SK-N-SH (cell line): ENCODE measurements around the gene AFF3. TPM values are rescaled to one million over a fixed set of nuclear protein-coding genes. Genes with fewer than 3 reads are reported as not detected.

Source experiments
- CTCF ChIA-PET: fragments of 300-600, 350-600 bp; formaldehyde crosslinking; extraction: SDS; loops from one replicate; lab custom pipeline; 2021; lab: Yijun Ruan, JAX
- POLR2A ChIA-PET: fragments of 350-600 bp; sonication (Branson Sonifier 250); formaldehyde crosslinking; extraction: SDS; loops from one replicate; lab custom pipeline; 2020; ENCODE audit warnings: antibody characterized with exemption, inconsistent platforms; lab: Yijun Ruan, JAX
- DNase-seq: peaks from one replicate; pipeline ENCODE4 v3.0.0; 2012
- H2AFZ ChIP-seq: fragments of 200-600 bp; sonication (generic); 2 replicates; pipeline ENCODE4 v1.8.1; 2016; ENCODE audit warnings: antibody characterized with exemption, mild to moderate bottlenecking, low read depth
- H3F3A ChIP-seq: fragments of 200-600 bp; sonication (generic); replicated peaks from 2 replicates; pipeline ENCODE3; 2016; ENCODE audit warnings: antibody characterized with exemption, mild to moderate bottlenecking; ENCODE audit not compliant: insufficient read depth
- H3K27ac ChIP-seq, 2 experiments: fragments of 200-500 bp in 1 of 2; fragments of 200-600 bp in 1 of 2; sonication (Bioruptor generic) in 1 of 2; sonication (generic), shearing (Covaris generic) in 1 of 2; 2 replicates each; pipeline versions ENCODE4 v1.5.1 to v1.6.1; 2014 to 2016; ENCODE audit warnings: low read depth in 2 of 2, inconsistent platforms in 1 of 2, low read length in 1 of 2, mild to moderate bottlenecking in 1 of 2, mixed read lengths in 1 of 2
- H3K27me3 ChIP-seq: fragments of 200-600 bp; sonication (generic), shearing (Covaris generic); 2 replicates; pipeline ENCODE4 v1.6.1; 2016; ENCODE audit warnings: mixed run types; ENCODE audit not compliant: insufficient read depth
- H3K36me3 ChIP-seq, 2 experiments: fragments of 200-500 bp in 1 of 2; fragments of 200-600 bp in 1 of 2; sonication (Bioruptor generic) in 1 of 2; sonication (generic) in 1 of 2; replicated peaks in 1 of 2; 2 replicates each; pipeline versions ENCODE3 to v1.5.1; 2014 to 2016; ENCODE audit warnings: low read length in 1 of 2, mild to moderate bottlenecking in 1 of 2; ENCODE audit not compliant: insufficient read depth in 2 of 2, control insufficient read depth in 1 of 2
- H3K4me1 ChIP-seq, 2 experiments: fragments of 200-500 bp in 1 of 2; fragments of 200-600 bp in 1 of 2; sonication (Bioruptor generic) in 1 of 2; sonication (generic), shearing (Covaris generic) in 1 of 2; 2 replicates each; pipeline versions ENCODE4 v1.5.1 to v1.6.1; 2014 to 2016; ENCODE audit warnings: low read depth in 1 of 2, low read length in 1 of 2, mixed run types in 1 of 2; ENCODE audit not compliant: insufficient read depth in 2 of 2, control insufficient read depth in 1 of 2
- H3K4me2 ChIP-seq: fragments of 200-600 bp; sonication (generic), shearing (Covaris generic); 2 replicates; pipeline ENCODE4 v1.6.1; 2017; ENCODE audit warnings: mixed run types
- H3K4me3 ChIP-seq, 2 experiments: fragments of 200-500 bp in 1 of 2; fragments of 200-600 bp in 1 of 2; sonication (Bioruptor generic) in 1 of 2; sonication (generic), shearing (Covaris generic) in 1 of 2; 2 replicates each; pipeline versions ENCODE4 v1.5.1 to v1.8.1; 2014 to 2016; ENCODE audit warnings: low read depth in 2 of 2, inconsistent platforms in 1 of 2, low read length in 1 of 2, mild to moderate bottlenecking in 1 of 2, mixed read lengths in 1 of 2, moderate library complexity in 1 of 2
- H3K79me2 ChIP-seq: fragments of 200-600 bp; sonication (generic); 2 replicates; pipeline ENCODE4 v1.8.1; 2017; ENCODE audit warnings: mild to moderate bottlenecking; ENCODE audit not compliant: insufficient read depth
- H3K9ac ChIP-seq: fragments of 200-600 bp; sonication (generic); 2 replicates; pipeline ENCODE4 v1.6.1; 2017; ENCODE audit warnings: mixed run types
- H3K9me2 ChIP-seq: fragments of 200-600 bp; sonication (generic); 2 replicates; pipeline ENCODE4 v1.6.1; 2017; ENCODE audit warnings: mixed run types
- H3K9me3 ChIP-seq: fragments of 200-600 bp; sonication (generic); 2 replicates; pipeline ENCODE4 v1.6.1; 2017; ENCODE audit warnings: mixed run types, mild to moderate bottlenecking, moderate library complexity
- H4K20me1 ChIP-seq: fragments of 200-600 bp; sonication (generic); 2 replicates; pipeline ENCODE4 v1.6.1; 2017; ENCODE audit warnings: mild to moderate bottlenecking, mixed run types; ENCODE audit not compliant: insufficient read depth
- CHD2 ChIP-seq: fragments of 150-350 bp; IDR thresholded peaks from 2 replicates; pipeline ENCODE4 v1.6.1; 2018; ENCODE audit warnings: low read length; ENCODE audit not compliant: partially characterized antibody
- EZH2phosphoT487 ChIP-seq: fragments of 200-600 bp; sonication (generic); IDR thresholded peaks from 2 replicates; pipeline ENCODE4 v1.6.1; 2017; ENCODE audit warnings: low read depth, mixed run types, mild to moderate bottlenecking, antibody characterized with exemption, moderate library complexity, borderline replicate concordance
- GATA2 ChIP-seq: sonication (generic); formaldehyde crosslinking; IDR thresholded peaks from 2 replicates; pipeline ENCODE4 v1.5.0; 2020; ENCODE audit warnings: mild to moderate bottlenecking, missing genetic modification reagents
- IRF3 ChIP-seq: fragments of 150-350 bp; IDR thresholded peaks from 2 replicates; pipeline ENCODE4 v1.6.1; 2016; ENCODE audit warnings: mild to moderate bottlenecking, low read depth, low read length
- JUND ChIP-seq: IDR thresholded peaks from 2 replicates; pipeline ENCODE4 v1.4.0; 2012
- MXI1 ChIP-seq: IDR thresholded peaks from 2 replicates; pipeline ENCODE4 v1.6.1; 2012; ENCODE audit warnings: mild to moderate bottlenecking, low read depth, low read length, improper control_type of control experiment
- NFIC ChIP-seq: IDR thresholded peaks from 2 replicates; pipeline ENCODE4 v1.4.0; 2012; ENCODE audit warnings: borderline replicate concordance
- NRF1 ChIP-seq: IDR thresholded peaks from 2 replicates; pipeline ENCODE4 v1.6.1; 2012; ENCODE audit warnings: low read depth, mild to moderate bottlenecking, low read length
- PBX3 ChIP-seq: IDR thresholded peaks from 2 replicates; pipeline ENCODE4; 2012
- REST ChIP-seq: IDR thresholded peaks from 2 replicates; pipeline ENCODE4 v1.6.1; 2012; ENCODE audit warnings: mild to moderate bottlenecking, low read depth, low read length, moderate library complexity
- RXRA ChIP-seq: IDR thresholded peaks from 2 replicates; pipeline ENCODE4 v1.4.0; 2012; ENCODE audit warnings: low read depth, mild to moderate bottlenecking, borderline replicate concordance
- TAF1 ChIP-seq: IDR thresholded peaks from 2 replicates; pipeline ENCODE4 v1.6.1; 2012; ENCODE audit warnings: low read depth, mild to moderate bottlenecking, low read length, moderate library complexity, borderline replicate concordance
- TCF12 ChIP-seq: IDR thresholded peaks from 2 replicates; pipeline ENCODE4 v1.4.0; 2012
- USF2 ChIP-seq: fragments of 150-350 bp; IDR thresholded peaks from 2 replicates; pipeline ENCODE4 v1.6.1; 2017; ENCODE audit warnings: antibody characterized with exemption, low read length, low read depth, borderline replicate concordance
- WGBS: methylation state at CpG from one replicate; pipeline ENCODE4 v1.1.6; 2017; ENCODE audit warnings: low lambda C conversion rate; 5-methylcytosine and 5-hydroxymethylcytosine counted together
- polyA plus RNA-seq, 3 experiments: library from polyadenylated mRNA; depleted of rRNA; stranded (reverse); fragments of >200 nt; gene quantifications; 2 replicates each; pipeline ENCODE4 v1.2.3, GENCODE V29; 2012

Gene AFF3
- polyA plus RNA-seq, 1 of the 3 experiments (the other 2 are of a cell fraction) = 0.36 TPM

GRCh38 chr2:99956232-99957030 is 186.0 kb downstream of the AFF3 start:
- Histone ChIP-seq H3K9ac (no peak overlapping the region), H3F3A (no peaks in the 10 kb centered on the region), H2AFZ (no peak overlapping the region), H3K27ac (no peak overlapping the region), H3K9me2 (no peaks in the 10 kb centered on the region), H3K27me3 (no peaks in the 10 kb centered on the region), H3K4me3 (no peak overlapping the region), H3K79me2 (no peaks in the 10 kb centered on the region), H4K20me1 (no peaks in the 10 kb centered on the region), H3K4me2 (no peak overlapping the region), H3K4me1 (peaks cover 0 to 12% of the 10 kb centered on the region in 2 experiments; a peak in 1 of 4 replicates), H3K9me3 (no peaks in the 10 kb centered on the region), H3K36me3 (no peaks in the 10 kb centered on the region)
- DNase-seq = no peak
- POLR2A ChIA-PET = no interaction called here
- TF ChIP-seq MXI1 (no peak), TAF1 (no peak), TCF12 (no peak), USF2 (no peak)
- CTCF ChIA-PET = no interaction called here
- 70% methylated on average over 6 of the region's 6 CpGs for WGBS

GRCh38 chr2:99953750-99954149 is 188.6 kb downstream of the AFF3 start:
- no peak overlapping the region for H2AFZ ChIP-seq
- no peaks in the 10 kb centered on the region for H3K27me3 ChIP-seq
- no peaks in the 10 kb centered on the region for H3K79me2 ChIP-seq
- DNase-seq = no peak
- H3K4me3 ChIP-seq = no peak overlapping the region
- H3K9me2 ChIP-seq = no peaks in the 10 kb centered on the region
- H3K27ac ChIP-seq = no peak overlapping the region
- peaks cover 0 to 7% of the 10 kb centered on the region in 2 experiments; a peak in 2 of 4 replicates for H3K4me1 ChIP-seq
- TF ChIP-seq REST (no peak), NFIC (no peak), GATA2 (CRISPR knock-in tag) (no peak), EZH2phosphoT487 (no peak), NRF1 (no peak), CHD2 (no peak), RXRA (no peak), JUND (no peak), PBX3 (no peak), TAF1 (no peak), IRF3 (no peak)
- 55% methylated on average over 2 of the region's 2 CpGs for WGBS
- H3K9me3 ChIP-seq = no peaks in the 10 kb centered on the region
- no peaks in the 10 kb centered on the region for H4K20me1 ChIP-seq
- no peaks in the 10 kb centered on the region for H3K36me3 ChIP-seq
- no peak overlapping the region for H3K9ac ChIP-seq
- ChIA-PET CTCF (no interaction called here), POLR2A (no interaction called here)
- H3K4me2 ChIP-seq = no peak overlapping the region
- H3F3A ChIP-seq = no peaks in the 10 kb centered on the region
